PC-9 (cell line): ENCODE results near the gene PRDM15. TPM values are rescaled to one million over a fixed set of nuclear protein-coding genes. Genes with fewer than 3 reads are reported as not detected.

ENCODE experiments used
- BruUV-seq: library from RNA; stranded (reverse); fragments of 400-500 nt; replicated peaks from 2 replicates; lab custom pipeline; 2021; lab: Mats Ljungman, UMichigan
- CTCF ChIA-PET: fragments of 300-600 bp; sonication (Branson Sonifier 250); formaldehyde crosslinking; loops from one replicate; lab custom pipeline; 2022; ENCODE audit warnings: antibody characterized with exemption; lab: Charles Lee
- POLR2A ChIA-PET: fragments of 300-600 bp; sonication (Branson Sonifier 250); formaldehyde crosslinking; loops from one replicate; lab custom pipeline; 2022; ENCODE audit warnings: antibody characterized with exemption; ENCODE audit not compliant: unreplicated experiment; lab: Charles Lee
- DNase-seq, 2 experiments: peaks; one replicate each; pipeline versions ENCODE4 v3.0.0 to v3.0.0-alpha.2; 2015 to 2022; ENCODE audit warnings: mixed read lengths in 1 of 2
- H2AFZ ChIP-seq: fragments of 200-600 bp; sonication (generic); 2 replicates; pipeline ENCODE4 v1.8.1; 2017; ENCODE audit warnings: antibody characterized with exemption
- H3F3A ChIP-seq: fragments of 200-600 bp; sonication (generic); 2 replicates; pipeline ENCODE4 v1.8.1; 2017; ENCODE audit warnings: antibody characterized with exemption, mild to moderate bottlenecking, low read depth; ENCODE audit not compliant: insufficient read depth
- H3K27ac ChIP-seq: fragments of 200-600 bp; sonication (generic); 2 replicates; pipeline ENCODE4 v1.6.1; 2016; ENCODE audit warnings: mixed run types
- H3K27me3 ChIP-seq: fragments of 200-600 bp; sonication (generic); 2 replicates; pipeline ENCODE4 v1.6.1; 2016; ENCODE audit warnings: low read depth, mixed run types; ENCODE audit not compliant: insufficient read depth
- H3K36me3 ChIP-seq: fragments of 200-600 bp; sonication (generic); 2 replicates; pipeline ENCODE4 v1.6.1; 2016; ENCODE audit warnings: low read depth, mixed run types
- H3K4me1 ChIP-seq: fragments of 200-600 bp; sonication (generic); replicated peaks from 2 replicates; pipeline ENCODE4 v1.6.1; 2016; ENCODE audit warnings: mixed run types; ENCODE audit not compliant: insufficient read depth
- H3K4me2 ChIP-seq: fragments of 200-600 bp; sonication (generic); 2 replicates; pipeline ENCODE4 v1.6.1; 2017; ENCODE audit warnings: mixed run types
- H3K4me3 ChIP-seq: fragments of 200-600 bp; sonication (generic); 2 replicates; pipeline ENCODE4 v1.6.1; 2016; ENCODE audit warnings: mixed run types
- H3K79me2 ChIP-seq: fragments of 200-600 bp; sonication (generic); 2 replicates; pipeline ENCODE4 v1.6.1; 2017; ENCODE audit warnings: low read depth, mixed run types
- H3K9me2 ChIP-seq: fragments of 200-600 bp; sonication (generic); 2 replicates; pipeline ENCODE4 v1.8.1; 2017; ENCODE audit warnings: mild to moderate bottlenecking; ENCODE audit not compliant: insufficient read depth
- H3K9me3 ChIP-seq: fragments of 200-600 bp; sonication (generic); 2 replicates; pipeline ENCODE4 v1.8.1; 2016; ENCODE audit warnings: low read depth; ENCODE audit not compliant: insufficient read depth
- H4K20me1 ChIP-seq: fragments of 200-600 bp; sonication (generic); 2 replicates; pipeline ENCODE4 v1.8.1; 2017; ENCODE audit not compliant: insufficient read depth
- CTCF ChIP-seq: fragments of 200-600 bp; sonication (generic); conservative IDR thresholded peaks from 2 replicates; pipeline ENCODE4 v1.6.1; 2017; ENCODE audit warnings: mixed run types, antibody characterized with exemption, mild to moderate bottlenecking, moderate library complexity
- EZH2 ChIP-seq: fragments of 200-600 bp; sonication (generic); IDR thresholded peaks from 2 replicates; pipeline ENCODE4 v1.8.0; 2017; ENCODE audit warnings: antibody characterized with exemption, low read depth
- intact Hi-C: fragments of 100-400 bp; cut with micrococcal nuclease; formaldehyde crosslinking; loops from one replicate; pipeline ENCODE4 v1.10.0; 2022; ENCODE audit not compliant: unreplicated experiment
- total RNA-seq: library from RNA; stranded (reverse); gene quantifications from 2 replicates; pipeline ENCODE4 v1.2.3, GENCODE V29; 2021

PRDM15 gene
- total RNA-seq, 1 experiment from 2014 or later: 8.8 TPM

- BruUV-seq: no TSS peak
- no peak for TF ChIP-seq EZH2
- TF ChIP-seq CTCF: no peak
- no peak overlapping the region for H3K4me2 ChIP-seq
- no peak overlapping the region for H3K4me3 ChIP-seq
- H3K4me1 ChIP-seq: no peaks in the 10 kb centered on the region
- H2AFZ ChIP-seq: no peak overlapping the region
- H3K9me3 ChIP-seq: no peaks in the 10 kb centered on the region
- H3K9me2 ChIP-seq: no peaks in the 10 kb centered on the region
- H3F3A ChIP-seq: no peaks in the 10 kb centered on the region
- H3K79me2 ChIP-seq: no peaks in the 10 kb centered on the region
- ChIA-PET POLR2A (no interaction called here), CTCF (no interaction called here)
- H3K27me3 ChIP-seq: no peaks in the 10 kb centered on the region
- intact Hi-C loops: no loop called here
- H3K36me3 ChIP-seq: no peaks in the 10 kb centered on the region
- DNase-seq: no peak
- no peaks in the 10 kb centered on the region for H4K20me1 ChIP-seq
- no peak overlapping the region for H3K27ac ChIP-seq
These were observed 48.7 kb upstream of the PRDM15 start for GRCh38 chr21:41927727-41928409.

GRCh38 chr21:41926807-41927171 lies 47.6 kb upstream of the PRDM15 start:
- DNase-seq: no peak
- Histone ChIP-seq H3K27me3 (no peaks in the 10 kb centered on the region), H3K4me3 (no peak overlapping the region), H3F3A (no peaks in the 10 kb centered on the region), H3K4me1 (no peaks in the 10 kb centered on the region), H3K36me3 (no peaks in the 10 kb centered on the region), H3K9me2 (no peaks in the 10 kb centered on the region), H4K20me1 (no peaks in the 10 kb centered on the region), H3K79me2 (no peaks in the 10 kb centered on the region), H3K9me3 (no peaks in the 10 kb centered on the region), H3K27ac (no peak overlapping the region), H3K4me2 (no peak overlapping the region), H2AFZ (no peak overlapping the region)
- intact Hi-C loops: no loop called here
- CTCF ChIA-PET: no interaction called here
- TF ChIP-seq EZH2 (no peak), CTCF (no peak)
- POLR2A ChIA-PET: interaction anchor here (0.6 kb wide), 3 partner anchors 22 to 165 kb away, joined by 3 read pairs; no protein-coding TSS in a partner anchor
- no TSS peak for BruUV-seq

GRCh38 chr21:41926117-41926806 lies 47.1 kb upstream of the PRDM15 start:
- peak in 1 of 2 experiments; percentile 27 for DNase-seq
- intact Hi-C loops: no loop called here

More at GRCh38 chr21:41926117-41926806, 47.1 kb upstream of the PRDM15 start:
- no TSS peak for BruUV-seq
- Histone ChIP-seq H3F3A (no peaks in the 10 kb centered on the region), H3K4me1 (no peaks in the 10 kb centered on the region), H2AFZ (no peak overlapping the region), H3K79me2 (no peaks in the 10 kb centered on the region), H4K20me1 (no peaks in the 10 kb centered on the region), H3K27ac (no peak overlapping the region), H3K4me3 (no peak overlapping the region), H3K27me3 (no peaks in the 10 kb centered on the region), H3K4me2 (no peak overlapping the region), H3K36me3 (no peaks in the 10 kb centered on the region), H3K9me2 (no peaks in the 10 kb centered on the region), H3K9me3 (no peaks in the 10 kb centered on the region)
- ChIA-PET CTCF (no interaction called here), POLR2A (interaction anchor here (0.5 to 0.7 kb wide), 5 partner anchors 23 to 262 kb away, joined by 3 to 10 read pairs (median 3); no protein-coding TSS in a partner anchor)
- TF ChIP-seq CTCF (no peak), EZH2 (no peak)
